Measurements from ENCODE around the gene GLS2.
"Not testable (repeated sequence)": the region's sequence is repeated elsewhere in the genome, so short reads cannot be mapped to it uniquely, and the experiment has no call there.

The GLS2 gene

DNA sequence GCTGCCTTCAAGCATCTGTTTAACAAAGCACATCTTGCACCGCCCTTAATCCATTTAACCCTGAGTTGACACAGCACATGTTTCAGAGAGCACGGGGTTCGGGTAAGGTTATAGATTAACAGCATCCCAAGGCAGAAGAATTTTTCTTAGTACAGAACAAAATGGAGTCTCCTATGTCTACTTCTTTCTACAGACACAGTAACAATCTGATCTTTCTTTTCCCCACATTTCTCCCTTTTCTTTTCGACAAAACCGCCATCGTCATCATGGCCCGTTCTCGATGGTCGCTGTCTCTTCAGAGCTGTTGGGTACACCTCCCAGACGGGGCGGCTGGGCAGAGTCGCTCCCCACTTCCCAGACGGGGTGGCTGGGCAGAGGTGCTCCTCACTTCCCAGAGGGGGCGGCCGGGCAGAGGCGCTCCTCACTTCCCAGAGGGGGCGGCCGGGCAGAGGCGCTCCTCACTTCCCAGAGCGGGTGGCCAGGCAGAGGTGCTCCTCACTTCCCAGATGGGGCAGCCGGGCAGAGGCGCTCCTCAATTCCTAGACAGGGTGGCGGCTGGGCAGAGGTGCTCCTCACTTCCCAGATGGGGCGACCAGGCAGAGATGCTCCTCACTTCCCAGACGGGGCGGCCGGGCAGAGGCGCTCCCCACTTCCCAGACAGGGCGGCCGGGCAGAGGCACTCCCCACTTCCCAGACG lies 5.6 kb upstream of the GLS2 start:
- DNase-seq (ENCODE audit: low spot score) = not testable (repeated sequence)

DNA sequence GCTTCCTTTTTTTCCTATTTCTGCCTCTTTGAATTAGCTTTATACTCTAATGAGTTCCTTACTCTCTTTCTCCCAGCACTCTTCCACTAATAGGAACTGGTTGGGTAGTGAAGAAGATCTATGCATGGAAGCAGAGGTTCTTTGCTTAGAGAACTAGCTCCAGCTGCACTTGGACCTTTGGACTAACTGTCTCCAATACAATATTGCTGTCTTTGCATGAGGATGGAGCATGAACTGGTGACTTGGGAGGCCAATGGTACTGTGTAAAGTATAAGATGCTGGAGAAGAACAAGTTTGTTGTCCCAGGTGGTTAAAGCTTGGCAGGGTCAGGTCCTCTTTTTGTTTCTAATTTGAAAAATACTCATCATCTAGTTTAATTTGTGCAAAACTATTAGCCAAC lies 2.4 kb upstream of the GLS2 start:
- no peak for DNase-seq (ENCODE audit: low spot score)

DNA sequence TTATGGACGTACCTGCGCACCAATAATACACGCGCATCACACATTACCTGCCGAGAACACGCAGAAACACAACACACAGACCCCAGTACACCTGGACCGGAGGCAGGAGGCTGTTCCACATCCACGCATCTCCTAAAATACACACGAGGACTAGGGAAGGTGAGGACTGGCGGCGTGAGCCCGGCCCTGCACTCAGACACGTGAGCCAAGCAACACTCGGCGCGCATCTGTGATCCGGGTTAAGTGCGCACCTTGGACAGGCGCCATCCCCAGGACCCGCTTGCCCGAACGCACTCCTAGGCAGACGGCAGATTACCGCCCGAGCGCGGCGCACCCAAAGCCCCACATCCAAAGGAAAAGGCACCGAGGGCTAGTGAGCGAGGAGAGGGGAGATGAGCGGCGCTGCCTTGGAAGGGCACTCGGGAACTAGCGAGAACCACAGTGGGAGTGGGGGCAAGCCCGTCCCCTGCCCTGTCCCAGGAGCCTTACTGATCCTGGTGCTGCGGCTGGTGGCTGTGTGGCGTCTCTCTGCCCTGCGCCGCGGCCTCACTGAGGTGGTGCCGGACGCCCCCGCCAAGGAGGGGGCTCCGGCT lies 417 bp downstream of the GLS2 start:
- DNase-seq (ENCODE audit: low spot score) = no peak

DNA sequence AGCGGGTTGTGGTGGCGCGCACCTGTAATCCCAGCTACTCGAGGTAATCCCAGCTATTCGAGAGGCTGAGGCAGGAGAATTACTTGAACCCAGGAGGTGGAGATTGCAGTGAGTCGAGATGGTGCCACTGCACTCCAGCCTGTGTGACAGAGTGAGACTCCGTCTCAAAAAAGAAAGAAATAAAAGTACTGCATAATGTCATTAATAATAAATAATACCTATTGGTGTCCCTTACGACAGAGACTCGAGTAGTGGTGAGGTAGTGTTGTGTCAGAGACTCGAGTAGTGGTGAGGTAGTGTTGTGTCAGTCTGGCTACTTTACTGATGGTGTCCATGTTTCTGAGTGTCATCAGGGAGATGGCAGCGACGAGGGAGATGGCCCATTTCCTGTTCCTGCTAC lies 1.3 kb downstream of the GLS2 start:
- DNase-seq (ENCODE audit: low spot score) = no peak

DNA sequence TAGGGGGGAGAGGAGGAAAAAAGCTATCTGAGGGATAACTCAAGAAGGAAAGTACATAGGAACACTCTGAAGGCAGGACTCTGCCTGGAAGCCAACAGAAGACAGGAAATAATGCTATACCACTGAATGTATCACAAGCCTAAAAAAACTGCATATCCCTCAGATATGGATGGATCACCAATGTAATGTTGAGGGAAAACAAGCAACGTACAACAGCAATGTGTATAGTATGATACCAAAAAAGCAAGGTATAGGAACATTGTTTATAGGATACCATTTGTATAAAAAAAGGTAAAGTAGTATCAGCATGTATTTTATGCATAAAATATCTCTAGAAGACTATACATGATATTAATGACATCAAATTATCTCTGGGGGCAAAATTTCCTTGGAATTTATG lies 3.4 kb downstream of the GLS2 start:
- DNase-seq (ENCODE audit: low spot score) = no peak

DNA sequence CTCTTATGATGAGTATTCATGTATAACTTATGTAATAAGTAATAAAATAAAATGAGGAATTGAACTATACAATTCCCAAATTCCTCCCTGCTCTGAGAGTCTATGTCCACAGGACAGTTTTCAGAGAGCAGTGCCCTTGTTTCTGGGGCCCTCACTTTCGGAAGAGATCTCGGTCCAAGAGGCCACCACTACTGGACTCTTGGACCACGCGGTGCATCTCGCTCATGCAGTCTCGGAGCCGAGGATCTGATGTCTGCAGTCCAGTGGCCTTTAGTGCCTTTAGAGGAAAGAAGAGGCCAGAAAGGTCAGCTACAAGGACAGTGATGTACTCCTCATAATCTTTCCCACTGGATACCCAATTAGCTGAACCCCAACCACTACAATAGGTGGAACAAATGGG lies 8.3 kb downstream of the GLS2 start:
- no peak for DNase-seq (ENCODE audit: low spot score)

DNA sequence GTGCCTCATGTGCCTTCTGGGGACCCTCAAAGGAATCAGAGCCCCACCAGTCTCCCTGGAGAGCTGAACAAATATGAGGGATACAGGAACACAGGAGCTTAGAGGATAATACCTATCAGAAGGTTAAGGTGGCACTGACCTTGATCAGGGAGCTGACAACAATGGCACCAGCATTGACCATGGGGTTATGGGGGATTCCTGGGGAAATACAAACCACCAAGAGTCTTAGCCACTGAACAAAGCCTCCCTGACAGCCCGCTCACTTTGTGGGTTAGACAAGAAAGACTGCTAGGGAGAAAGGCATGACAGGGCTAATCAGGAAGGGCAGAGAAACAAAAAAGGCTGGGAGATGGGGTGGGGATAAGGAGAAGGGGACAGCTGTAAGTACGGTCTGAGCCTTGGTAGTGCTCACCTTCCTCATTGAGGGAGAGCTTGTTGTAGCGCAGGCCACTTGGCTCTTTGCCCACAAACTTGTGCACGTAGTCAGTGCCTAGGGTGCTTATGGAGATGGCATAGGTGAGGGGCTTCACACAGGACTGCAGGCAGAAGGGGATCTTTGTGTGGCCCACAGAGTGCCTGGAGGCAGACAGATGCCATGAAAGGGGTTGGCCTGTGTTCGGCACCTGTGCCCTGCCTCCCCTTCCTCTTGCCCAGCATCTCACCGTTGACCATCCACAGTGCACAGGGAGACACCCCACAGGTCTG lies 10.3 kb downstream of the GLS2 start:
- DNase-seq (ENCODE audit: low spot score) = no peak

DNA sequence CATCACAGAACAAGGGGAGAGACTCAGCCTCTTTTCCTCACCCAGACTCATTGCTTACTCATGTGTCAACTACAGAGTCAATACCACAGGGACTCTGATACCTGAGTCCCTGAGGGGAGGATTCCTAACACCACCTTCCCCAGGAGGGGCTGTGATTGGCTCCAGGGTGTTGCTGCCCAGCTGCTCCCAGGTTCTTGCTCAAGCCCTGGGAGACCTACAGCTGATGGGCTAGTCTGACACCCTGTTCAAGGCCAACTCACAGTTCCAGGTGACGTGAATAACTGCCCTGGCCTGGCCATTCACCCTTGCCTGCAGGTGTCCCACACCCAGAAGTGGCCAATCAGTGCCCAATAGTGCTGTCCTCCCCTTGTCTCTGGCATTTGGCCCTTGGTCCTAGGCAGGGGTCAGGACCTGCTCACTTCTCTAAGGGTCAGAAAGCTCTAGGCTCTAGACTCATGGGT lies 11.0 kb downstream of the GLS2 start:
- DNase-seq (ENCODE audit: low spot score) = no peak

DNA sequence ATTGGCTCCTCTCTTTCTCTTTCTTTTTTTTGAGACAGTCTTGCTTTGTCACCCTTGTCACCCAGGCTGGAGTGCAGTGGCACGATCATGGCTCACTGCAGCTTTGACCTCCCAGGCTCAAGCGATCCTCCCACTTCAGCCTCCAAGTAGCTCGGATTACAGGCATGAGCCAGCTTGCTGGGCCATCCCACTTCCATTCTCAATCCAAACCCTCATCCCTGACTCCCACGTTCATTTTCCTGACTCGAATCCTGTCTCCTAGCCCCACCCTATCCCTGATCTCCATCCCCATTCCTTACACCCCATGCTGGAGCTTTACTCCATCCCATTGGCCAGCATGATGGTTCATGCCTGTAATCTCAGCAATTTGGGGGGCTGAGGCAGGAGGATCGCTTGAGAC lies 11.8 kb downstream of the GLS2 start:
- DNase-seq (ENCODE audit: low spot score) = no peak

DNA sequence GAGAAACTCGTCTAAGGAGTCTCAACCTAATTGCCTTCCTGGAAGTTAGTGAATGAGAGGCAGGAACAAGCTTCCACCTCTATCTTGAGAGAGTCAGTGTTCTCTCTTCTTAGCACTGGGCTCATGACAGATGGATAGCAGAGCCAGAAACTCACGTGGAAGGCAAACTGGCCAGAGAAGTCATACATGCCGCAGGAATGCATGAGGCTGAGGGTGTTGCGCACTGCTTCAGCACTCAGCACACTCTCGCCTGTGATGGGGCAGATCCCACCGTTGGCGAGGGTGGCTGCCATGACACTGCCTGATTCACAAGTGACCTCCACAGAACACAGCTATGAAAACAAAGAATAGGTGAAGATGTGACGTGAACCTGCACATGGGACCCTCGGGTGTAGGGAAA lies 13.6 kb downstream of the GLS2 start:
- no peak for DNase-seq (ENCODE audit: low spot score)

DNA sequence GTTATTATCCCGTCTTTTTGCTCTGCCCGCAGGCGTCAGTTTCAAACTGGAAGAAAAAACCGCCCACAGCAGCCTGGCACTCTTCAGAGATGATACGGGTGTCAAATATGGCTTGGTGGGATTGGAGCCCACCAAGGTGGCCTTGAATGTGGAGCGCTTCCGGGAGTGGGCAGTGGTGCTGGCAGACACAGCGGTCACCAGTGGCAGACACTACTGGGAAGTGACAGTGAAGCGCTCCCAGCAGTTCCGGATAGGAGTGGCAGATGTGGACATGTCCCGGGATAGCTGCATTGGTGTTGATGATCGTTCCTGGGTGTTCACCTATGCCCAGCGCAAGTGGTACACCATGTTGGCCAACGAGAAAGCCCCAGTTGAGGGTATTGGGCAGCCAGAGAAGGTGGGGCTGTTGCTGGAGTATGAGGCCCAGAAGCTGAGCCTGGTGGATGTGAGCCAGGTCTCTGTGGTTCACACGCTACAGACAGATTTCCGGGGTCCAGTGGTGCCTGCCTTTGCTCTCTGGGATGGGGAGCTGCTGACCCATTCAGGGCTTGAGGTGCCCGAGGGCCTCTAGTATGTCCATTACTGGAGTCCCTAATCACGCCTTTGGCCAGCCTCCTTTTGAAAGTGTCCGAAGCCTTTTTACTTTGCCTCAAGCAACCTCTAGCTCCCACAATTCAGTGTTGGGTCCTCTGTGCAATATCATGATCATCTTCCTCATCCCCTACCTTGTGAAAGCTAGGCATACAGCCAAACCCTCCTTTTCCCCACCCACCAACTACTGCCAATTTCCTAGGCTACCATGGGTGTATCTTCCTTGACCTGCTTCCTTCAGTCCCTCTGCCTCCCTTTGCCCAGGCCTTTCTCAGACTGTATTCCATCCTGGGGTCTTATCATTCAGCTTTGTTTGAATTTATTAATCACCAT lies 18.7 kb downstream of the GLS2 start:
- no peak for DNase-seq (ENCODE audit: low spot score)

DNA sequence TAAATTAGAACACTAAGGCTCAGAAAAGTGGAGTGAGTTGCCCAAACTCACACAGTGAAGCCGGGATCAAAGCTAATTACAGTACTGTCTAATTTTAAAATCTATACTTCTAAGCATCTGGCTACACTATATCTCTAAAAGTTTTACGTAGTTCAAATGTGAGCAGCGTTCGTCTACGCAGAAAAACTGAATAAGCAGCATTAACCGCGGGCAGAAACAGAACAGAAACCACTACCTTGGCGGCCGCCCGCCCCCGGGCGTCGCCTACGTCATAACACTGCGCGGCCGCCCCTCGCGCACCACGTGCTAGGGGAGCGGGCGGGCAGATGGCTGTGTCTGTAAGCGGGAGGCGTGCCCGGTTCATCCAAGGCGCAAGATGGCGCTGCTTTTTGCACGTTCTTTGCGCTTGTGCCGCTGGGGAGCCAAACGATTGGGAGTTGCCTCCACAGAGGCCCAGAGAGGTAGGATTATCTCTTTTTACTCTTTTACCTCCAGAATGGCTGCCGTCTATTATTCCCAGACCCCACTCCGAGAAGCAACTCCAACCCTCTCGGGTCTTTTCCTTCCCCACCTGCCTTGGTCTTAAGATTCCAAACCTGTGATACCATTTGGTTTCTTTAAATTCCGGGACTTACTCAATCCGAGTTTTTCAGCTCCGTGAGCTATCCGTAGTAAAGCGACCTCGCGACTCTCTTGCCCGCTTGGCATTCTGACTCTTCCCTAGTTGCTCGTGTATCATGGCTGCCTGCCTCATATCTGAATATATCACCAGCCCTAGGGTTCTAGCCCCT lies 19.6 kb downstream of the GLS2 start, which contains the start of gene SPRYD4:
Gene SPRYD4, plus strand, starts transcription at position 363 of the 791 bp plus-strand sequence. Its CDS starts 14 bp downstream, at position 377.
- DNase-seq (ENCODE audit: low spot score) = peak; percentile 86

DNA sequence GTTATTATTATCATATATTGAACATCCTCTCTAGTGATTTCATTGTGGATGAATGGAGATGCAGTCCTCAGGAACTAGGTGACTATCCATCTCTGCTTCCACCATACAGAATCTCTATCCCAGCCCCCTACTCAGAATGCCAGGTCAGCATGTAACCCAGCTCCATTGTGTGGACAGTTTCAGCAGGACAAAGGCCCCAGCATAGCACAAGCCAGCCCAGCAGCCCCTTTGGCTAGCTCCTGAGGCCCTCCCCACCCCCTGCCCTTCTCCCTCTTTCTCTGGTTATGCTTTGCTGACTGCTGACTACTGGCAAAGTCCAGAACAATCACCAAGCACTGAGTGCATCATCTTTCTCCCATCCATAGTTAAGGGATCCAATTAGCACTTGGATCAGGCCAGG lies 25.4 kb downstream of the GLS2 start:
- no peak for DNase-seq (ENCODE audit: low spot score)

DNA sequence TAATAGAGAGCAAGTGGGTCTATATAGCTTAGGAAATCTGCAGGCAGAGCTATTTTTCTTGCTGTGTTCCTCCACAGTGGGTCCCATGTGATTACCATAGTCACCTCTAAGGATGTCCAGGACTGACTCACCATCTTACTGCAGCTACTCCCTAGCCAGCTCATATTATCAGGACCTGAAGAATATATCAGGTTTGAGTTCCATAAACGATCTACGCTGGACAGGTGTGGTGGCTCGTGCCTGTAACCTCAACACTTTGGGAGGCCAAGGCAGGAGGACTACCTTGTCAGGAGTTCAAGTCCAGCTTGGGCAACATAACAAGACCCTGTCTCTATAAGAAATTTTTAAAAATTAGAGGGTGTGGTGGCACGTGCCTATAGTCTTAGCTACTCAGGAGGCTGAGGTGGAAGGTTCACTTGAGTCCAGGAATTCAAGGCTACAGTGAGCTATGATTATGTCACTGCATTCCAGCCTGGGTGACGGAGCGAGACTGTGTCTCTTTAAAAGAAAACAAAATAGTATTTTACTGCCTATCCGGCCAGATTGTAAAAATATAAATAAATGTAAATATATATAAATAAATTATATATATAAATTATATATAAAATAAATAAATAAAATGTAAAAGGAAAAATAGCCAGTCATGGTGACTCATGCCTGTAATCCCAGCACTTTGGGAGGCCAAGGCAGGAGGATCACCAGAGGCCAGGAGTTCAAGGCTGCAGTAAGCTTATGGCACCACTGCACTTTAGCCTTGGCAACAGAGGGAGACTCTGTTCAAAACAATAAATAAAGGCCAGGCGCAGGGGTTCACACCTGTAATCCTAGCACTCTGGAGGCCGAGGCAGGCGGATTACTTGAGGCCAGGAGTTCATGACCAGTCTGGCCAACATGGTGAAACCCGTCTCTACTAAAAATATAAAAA lies 26.5 kb downstream of the GLS2 start:
- no peak for DNase-seq (ENCODE audit: low spot score)

DNA sequence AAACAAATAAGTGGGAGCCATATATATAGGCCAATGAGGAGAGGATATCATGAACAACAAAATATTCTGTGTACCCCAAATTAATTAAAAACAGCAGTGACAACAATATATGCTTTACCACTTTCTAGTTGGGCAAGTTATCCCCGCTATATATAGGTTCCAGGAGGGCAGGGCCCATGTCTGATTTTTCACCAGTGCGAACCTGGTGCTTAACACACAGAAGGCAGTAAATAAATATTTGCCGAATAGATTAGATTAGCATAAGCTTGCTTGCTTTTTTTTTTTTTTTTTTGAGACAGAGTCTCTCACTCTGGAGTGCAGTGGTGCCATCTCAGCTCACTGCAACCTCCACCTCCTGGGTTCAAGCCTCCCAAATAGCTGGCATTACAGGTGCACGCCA lies 30.1 kb downstream of the GLS2 start:
- no peak for DNase-seq (ENCODE audit: low spot score)

DNA sequence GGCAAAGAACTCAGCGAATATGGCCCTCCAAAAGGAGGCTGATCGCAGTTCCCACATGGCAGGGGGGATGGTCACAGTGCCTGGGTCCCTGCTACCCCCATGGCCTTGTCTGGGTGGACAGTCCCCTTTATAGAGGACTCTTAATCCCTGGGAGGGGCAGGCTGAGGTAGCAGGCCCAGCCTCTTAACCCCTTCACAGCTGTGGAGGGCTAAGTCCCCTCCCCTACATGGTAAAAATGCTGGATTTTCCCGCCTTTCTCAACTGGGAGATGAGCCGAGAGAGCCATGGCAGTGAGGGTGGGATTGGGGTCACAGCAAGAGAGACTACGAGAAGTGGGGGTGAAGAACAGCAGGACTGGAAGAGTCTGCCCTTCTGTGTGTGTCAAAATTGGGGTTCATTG lies 33.4 kb downstream of the GLS2 start, which contains the start of gene MIP:
Gene MIP, minus strand, starts transcription at position 101 of the 400 bp plus-strand sequence. Its CDS starts 44 bp downstream, at position 57.
- DNase-seq (ENCODE audit: low spot score) = no peak

DNA sequence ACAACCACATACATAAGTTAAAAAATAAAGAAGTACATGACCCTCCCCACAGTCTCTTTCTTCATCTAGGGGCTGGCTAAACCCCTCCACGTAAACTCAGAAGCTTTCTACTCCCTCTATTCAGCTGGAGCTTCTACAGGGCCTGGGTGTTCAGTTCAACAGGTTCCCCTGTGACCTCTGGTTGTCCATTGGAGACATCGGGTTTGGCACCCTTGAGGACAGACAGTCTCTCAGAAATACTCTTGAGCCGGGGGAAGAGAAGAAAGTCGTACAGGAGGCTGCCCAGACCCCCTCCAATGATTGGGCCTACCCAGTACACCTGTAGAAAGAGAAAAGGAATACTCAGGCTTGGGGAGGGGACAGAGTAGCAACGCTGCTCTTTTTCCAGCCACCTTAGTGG lies 36.8 kb downstream of the GLS2 start:
- DNase-seq (ENCODE audit: low spot score) = no peak

DNA sequence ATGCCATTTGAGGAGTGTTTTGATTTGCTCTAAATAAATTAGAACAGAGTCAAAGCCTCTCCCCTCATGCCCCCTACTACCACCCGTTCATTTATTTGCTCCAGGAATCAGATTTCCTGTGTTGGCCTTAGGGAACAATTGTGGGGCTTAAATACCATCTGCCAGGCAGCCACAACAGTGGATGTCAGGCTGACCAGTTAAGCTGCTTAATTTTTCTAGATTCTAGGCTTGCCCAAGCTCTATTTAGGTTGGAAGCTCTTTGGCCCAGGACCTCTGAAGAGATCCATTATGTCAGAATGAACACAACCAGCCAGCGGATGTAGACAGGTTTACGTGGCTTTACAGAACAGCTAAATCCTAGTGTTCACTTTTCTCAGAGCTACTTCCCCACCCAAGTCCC lies 37.7 kb downstream of the GLS2 start:
- DNase-seq (ENCODE audit: low spot score) = no peak

DNA sequence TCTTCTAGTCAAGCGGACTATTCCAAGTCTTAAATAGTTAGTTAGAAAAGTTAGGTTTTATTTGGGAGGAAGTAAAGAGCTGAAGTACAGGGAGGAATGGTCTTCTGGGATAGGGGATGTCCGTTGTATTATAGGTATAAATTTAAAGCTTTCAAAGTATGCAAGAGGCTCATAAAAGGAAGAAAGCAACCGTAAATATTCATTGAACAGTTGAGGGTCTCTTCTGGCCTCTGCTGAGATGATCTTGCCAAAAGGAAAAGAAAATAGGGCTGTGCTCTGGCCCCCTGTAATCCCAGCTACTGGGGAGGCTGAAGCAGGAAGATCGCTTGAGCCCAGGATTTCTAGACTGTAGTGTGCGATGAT lies 38.4 kb downstream of the GLS2 start:
- no peak for DNase-seq (ENCODE audit: low spot score)
